Thyroid gland (tissue), 4 donors: ENCODE data around the gene HDGFL2.

ENCODE experiments used
- POLR2A ChIP-seq, 2 donors: fragments of 450-650 bp; IDR thresholded peaks; one replicate each; pipeline ENCODE4 v1.6.1; 2017; ENCODE audit warnings: antibody characterized with exemption in 2 of 2, mild to moderate bottlenecking in 2 of 2, moderate library complexity in 1 of 2
- TF ChIP-seq, protein P1 (sequence below), 6 experiments: fragments of 200-600 bp in 3 of 6; fragments of 450-650 bp in 3 of 6; sonication (generic) in 3 of 6; IDR thresholded peaks; one replicate each; pipeline ENCODE4 v1.5.1; 2016 to 2019; ENCODE audit warnings: antibody characterized with exemption in 6 of 6, mild to moderate bottlenecking in 2 of 6, inconsistent platforms in 1 of 6, moderate library complexity in 1 of 6

DNA sequence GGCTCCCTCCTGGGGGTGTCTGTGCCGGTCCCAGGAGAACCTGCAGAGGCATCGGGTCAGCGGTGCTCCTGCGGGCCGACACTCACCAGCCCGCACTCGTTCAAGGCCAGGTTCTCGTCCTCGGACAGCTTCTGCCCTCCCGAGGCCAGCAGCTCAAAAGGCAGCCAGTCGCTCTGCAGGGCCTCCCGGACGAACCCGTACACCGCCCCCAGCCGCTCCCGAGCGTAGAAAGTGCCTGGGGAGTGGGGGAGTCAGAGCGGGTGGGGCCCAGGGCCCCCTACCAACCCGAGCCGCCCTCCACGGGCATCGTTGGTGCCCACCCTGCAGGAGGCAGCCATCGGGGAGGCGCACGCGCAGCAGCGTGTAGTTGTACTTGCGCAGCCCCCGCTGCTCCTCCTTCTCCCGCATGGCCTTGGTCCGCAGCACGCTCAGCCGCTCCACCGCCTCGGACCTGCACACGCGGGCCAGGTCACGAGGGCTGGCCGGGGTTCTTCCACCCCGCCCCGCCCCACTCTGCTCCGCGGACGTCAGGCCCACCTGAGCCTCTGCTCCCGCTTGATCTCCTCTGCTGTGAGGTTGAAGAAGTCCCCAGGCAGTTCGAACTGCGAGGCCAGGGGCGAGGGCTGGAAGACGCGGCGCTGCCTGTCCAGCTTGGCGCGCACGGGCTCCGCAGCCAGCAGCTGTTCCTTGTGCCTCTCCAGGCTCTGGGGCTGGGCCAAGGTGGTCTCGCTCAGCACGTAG lies 26.0 kb upstream of the HDGFL2 start:
- TF ChIP-seq, protein P1, sequence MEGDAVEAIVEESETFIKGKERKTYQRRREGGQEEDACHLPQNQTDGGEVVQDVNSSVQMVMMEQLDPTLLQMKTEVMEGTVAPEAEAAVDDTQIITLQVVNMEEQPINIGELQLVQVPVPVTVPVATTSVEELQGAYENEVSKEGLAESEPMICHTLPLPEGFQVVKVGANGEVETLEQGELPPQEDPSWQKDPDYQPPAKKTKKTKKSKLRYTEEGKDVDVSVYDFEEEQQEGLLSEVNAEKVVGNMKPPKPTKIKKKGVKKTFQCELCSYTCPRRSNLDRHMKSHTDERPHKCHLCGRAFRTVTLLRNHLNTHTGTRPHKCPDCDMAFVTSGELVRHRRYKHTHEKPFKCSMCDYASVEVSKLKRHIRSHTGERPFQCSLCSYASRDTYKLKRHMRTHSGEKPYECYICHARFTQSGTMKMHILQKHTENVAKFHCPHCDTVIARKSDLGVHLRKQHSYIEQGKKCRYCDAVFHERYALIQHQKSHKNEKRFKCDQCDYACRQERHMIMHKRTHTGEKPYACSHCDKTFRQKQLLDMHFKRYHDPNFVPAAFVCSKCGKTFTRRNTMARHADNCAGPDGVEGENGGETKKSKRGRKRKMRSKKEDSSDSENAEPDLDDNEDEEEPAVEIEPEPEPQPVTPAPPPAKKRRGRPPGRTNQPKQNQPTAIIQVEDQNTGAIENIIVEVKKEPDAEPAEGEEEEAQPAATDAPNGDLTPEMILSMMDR (IDR thresholded peaks at IDR 0.05) = no peak
- TF ChIP-seq POLR2A (IDR thresholded peaks at IDR 0.05) = no peak
